Stimulated activated memory B cell treated with anti-CD40 and anti-IgM and Interleukin-4, amounts not matched to agents 10 μg/mL and 1 μg/mL and 100 μg/mL, for 72 hours (primary cell): Measurements from ENCODE around the gene ADARB1.

Source experiments
- ATAC-seq: fragments of 150-1000 bp; cut with Tn5 transposase; 2 replicates; pipeline ENCODE4 v1.10.0; 2021
- H3K27ac Mint-ChIP-seq: one replicate; pipeline ENCODE4 v1.8.0; 2022; ENCODE audit warnings: mild to moderate bottlenecking, mixed read lengths
- H3K27me3 Mint-ChIP-seq: one replicate; pipeline ENCODE4 v1.8.0; 2022; ENCODE audit warnings: mixed read lengths
- H3K36me3 Mint-ChIP-seq: one replicate; pipeline ENCODE4 v1.8.0; 2022; ENCODE audit warnings: mixed read lengths
- H3K4me1 Mint-ChIP-seq: one replicate; pipeline ENCODE4 v1.8.0; 2022; ENCODE audit warnings: mixed read lengths
- H3K4me3 Mint-ChIP-seq: one replicate; pipeline ENCODE4 v1.8.0; 2022; ENCODE audit warnings: mild to moderate bottlenecking, moderate library complexity, mixed read lengths
- H3K9me3 Mint-ChIP-seq: one replicate; pipeline ENCODE4 v1.8.0; 2022; ENCODE audit warnings: mixed read lengths

The ADARB1 gene

DNA sequence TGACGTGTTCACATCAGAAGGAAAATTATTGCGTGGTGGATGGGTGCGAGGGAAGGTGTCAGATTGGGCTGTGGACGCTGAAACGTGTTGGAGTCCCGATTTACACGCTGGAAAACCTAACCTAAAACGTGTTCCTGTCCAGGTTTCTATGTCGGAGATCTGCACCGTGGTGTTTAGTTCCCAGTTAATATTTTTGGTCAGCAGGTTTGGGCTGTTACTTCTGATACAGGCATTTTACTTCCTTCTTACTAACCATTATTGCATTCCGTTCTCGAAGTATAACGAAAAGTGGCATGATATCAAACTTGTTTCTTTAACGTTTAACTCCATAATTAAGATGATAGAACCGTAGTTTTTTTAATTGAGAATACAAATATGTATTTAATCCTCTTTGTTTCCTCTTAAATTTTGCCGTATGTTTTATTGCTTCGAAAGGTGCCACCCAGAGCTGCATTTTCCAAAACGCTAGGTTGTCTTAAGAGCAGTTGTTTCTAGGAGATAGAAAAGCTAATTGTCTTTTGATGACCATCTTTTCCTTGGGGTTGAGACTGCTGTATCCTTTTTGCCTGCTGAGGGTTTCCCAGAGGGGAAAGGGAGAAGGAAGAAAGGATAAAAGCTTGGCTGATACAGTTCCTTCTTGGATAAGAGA is 1.3 kb downstream of the ADARB1 start:
- Mint-ChIP-seq H3K9me3 (no peaks in the 10 kb centered on the region), H3K27me3 (no peaks in the 10 kb centered on the region), H3K4me3 (peak overlapping the region; percentile 85), H3K36me3 (peaks cover 17% of the 10 kb centered on the region), H3K27ac (peak overlapping the region; percentile 32), H3K4me1 (peaks cover 48% of the 10 kb centered on the region)
- ATAC-seq = no peak

DNA sequence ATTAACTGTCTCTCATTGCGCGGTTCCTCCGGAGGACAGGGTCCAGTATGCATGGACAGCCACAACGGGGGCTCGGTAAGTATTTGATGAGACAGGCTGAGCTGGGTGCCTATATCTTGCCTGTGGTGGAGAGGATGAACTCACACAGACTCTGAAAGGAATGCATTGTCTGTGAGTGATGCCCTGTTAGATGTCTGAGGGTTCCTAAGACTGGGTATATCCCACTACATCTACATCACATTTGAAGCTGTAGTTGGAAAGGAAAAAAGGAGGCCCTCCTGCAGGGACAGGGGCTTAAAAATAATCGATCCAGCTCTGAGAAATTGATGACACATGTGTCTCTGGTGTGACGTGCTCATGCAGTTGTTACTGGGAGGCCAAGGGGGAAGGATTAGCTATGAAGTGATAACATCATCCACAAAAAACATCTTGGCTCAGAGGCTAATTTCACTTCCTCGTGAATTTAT is 1.9 kb downstream of the ADARB1 start:
- Mint-ChIP-seq H3K27ac (no peak overlapping the region), H3K9me3 (no peaks in the 10 kb centered on the region), H3K4me3 (peak overlapping the region; percentile 85), H3K4me1 (peaks cover 48% of the 10 kb centered on the region), H3K36me3 (peaks cover 21% of the 10 kb centered on the region), H3K27me3 (no peaks in the 10 kb centered on the region)
- no peak for ATAC-seq

DNA sequence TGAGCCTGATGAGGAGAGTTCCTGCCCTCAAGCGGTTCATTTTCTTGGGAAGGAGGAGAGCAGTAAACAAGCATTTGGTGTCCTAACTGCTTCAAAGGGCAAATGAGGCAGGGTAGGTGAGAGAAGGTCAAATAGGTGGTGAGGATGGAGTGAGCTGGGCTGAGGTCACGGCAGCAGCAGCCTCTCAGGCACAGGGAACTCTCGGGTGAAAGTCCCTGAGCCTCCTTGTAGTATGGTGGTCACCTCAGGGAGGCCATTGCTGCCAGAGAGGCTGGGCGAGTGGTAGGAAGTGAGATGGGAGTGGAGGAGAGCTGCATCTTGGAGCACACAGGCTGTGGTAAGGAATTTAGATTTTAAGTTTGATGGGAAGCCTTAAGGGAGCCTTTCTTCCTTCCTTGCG is 4.0 kb downstream of the ADARB1 start:
- peaks cover 47% of the 10 kb centered on the region for H3K4me1 Mint-ChIP-seq

DNA sequence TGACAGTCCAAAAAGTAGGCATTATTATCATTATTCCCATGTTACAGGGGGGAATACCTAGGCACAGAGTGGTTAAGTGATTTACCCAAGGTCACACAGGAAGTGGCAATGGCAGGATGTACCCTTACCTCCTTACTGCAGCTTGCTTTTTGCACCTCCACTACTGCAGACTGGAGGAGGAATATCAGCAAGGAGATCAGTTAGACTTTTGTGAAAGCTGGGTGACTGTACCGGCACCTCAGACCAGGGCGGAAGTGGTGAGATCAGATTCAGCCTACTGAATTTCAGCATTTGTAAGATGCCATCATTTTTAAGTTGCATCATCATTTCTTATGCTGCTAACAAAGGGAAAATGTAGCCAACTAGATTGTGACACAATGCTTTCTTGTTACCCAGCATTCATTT is 4.5 kb downstream of the ADARB1 start:
- H3K9me3 Mint-ChIP-seq = no peaks in the 10 kb centered on the region
- peaks cover 42% of the 10 kb centered on the region for H3K4me1 Mint-ChIP-seq
- peaks cover 35% of the 10 kb centered on the region for H3K36me3 Mint-ChIP-seq
- no peak overlapping the region for H3K27ac Mint-ChIP-seq
- no peaks in the 10 kb centered on the region for H3K27me3 Mint-ChIP-seq
- no peak overlapping the region for H3K4me3 Mint-ChIP-seq
- ATAC-seq = no peak

More for the DNA sequence above, 4.0 kb downstream of the ADARB1 start:
- ATAC-seq = no peak
- Mint-ChIP-seq H3K4me3 (no peak overlapping the region), H3K27ac (no peak overlapping the region), H3K27me3 (no peaks in the 10 kb centered on the region), H3K36me3 (peaks cover 35% of the 10 kb centered on the region), H3K9me3 (no peaks in the 10 kb centered on the region)

DNA sequence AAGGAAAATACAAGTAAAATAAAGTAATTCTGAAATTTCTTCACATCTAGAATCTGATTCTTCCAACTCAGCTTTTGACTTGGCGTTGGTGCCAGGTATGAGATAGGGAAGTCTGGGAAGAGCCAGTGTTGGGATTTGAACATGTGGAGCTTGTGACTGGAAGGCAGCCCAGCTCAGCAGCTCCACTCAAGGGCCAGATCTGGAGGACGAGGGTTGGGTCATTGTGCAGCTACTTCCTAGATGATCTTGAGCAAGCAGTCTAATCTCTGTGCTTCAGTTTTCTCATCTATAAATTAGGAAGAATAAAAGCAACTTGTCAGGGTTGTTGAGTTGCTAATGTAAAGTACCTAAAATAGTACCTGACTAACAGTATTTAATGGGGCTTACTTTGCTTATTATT is 5.0 kb downstream of the ADARB1 start:
- peak overlapping the region; percentile 25 for H3K27ac Mint-ChIP-seq
- no peaks in the 10 kb centered on the region for H3K27me3 Mint-ChIP-seq
- H3K9me3 Mint-ChIP-seq = no peaks in the 10 kb centered on the region
- H3K36me3 Mint-ChIP-seq = peaks cover 35% of the 10 kb centered on the region
- no peak overlapping the region for H3K4me3 Mint-ChIP-seq
- no peak for ATAC-seq
- H3K4me1 Mint-ChIP-seq = peaks cover 42% of the 10 kb centered on the region

DNA sequence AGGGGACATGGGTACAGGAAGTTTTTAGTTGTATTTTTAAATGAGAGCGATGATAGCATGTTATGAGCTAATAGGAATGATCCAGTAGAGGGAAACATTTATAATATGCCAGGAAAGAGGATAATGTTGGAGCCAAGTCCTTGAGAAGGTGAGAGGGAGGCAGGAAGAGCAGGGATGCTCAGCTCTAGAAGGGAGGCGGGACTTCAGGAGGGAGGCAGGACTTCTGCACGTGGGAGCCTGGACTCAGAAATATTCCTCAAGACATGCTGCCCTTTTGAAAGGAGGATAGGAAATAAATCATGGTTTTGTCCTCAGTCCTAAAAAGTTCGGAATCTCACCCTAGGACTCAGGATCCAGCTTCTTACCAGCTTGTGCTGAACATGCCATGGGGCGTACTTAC is 5.9 kb downstream of the ADARB1 start:
- H3K9me3 Mint-ChIP-seq = no peaks in the 10 kb centered on the region
- H3K4me3 Mint-ChIP-seq = no peak overlapping the region
- no peak for ATAC-seq
- H3K36me3 Mint-ChIP-seq = peaks cover 39% of the 10 kb centered on the region
- no peaks in the 10 kb centered on the region for H3K27me3 Mint-ChIP-seq
- peak overlapping the region; percentile 25 for H3K27ac Mint-ChIP-seq
- peaks cover 47% of the 10 kb centered on the region for H3K4me1 Mint-ChIP-seq

DNA sequence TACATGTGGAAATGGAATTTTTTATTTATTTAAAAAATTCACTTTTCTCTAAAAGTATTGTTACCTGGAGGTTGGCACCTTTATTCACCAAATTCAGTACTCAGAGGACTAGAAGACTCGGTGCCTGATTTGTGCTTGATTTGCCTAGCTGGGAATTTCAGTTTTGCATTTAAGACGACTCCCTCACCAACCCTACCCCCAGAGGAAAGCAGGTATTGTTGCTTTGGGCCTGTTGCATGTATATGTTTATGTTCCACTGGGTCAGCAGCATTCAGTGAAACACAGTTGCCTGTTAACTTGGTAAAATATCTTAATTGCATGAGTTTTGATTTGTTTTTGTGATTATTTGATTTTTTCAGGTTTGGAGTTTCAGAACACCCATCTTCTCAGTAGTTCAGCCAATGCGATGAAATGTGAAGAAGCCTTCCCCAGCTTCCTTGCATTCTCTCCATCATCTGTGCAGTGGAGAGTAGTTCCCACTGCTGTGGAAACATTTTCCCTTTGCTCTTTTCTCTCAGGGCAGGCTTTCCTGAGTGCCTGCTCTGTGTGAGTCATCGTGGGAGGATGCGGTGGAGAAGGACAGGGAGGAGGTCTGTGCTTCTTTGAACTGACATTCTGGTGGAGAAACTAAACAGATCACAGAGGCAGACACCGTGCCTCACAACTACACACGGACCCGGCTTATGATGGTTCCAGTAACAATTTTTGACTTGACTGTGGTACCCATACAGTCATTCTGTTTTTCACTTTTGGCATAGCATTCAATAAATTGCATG is 6.4 kb downstream of the ADARB1 start:
- no peak for ATAC-seq
- no peak overlapping the region for H3K4me3 Mint-ChIP-seq
- no peaks in the 10 kb centered on the region for H3K9me3 Mint-ChIP-seq
- H3K4me1 Mint-ChIP-seq = peaks cover 45% of the 10 kb centered on the region
- peaks cover 40% of the 10 kb centered on the region for H3K36me3 Mint-ChIP-seq
- no peaks in the 10 kb centered on the region for H3K27me3 Mint-ChIP-seq
- no peak overlapping the region for H3K27ac Mint-ChIP-seq

DNA sequence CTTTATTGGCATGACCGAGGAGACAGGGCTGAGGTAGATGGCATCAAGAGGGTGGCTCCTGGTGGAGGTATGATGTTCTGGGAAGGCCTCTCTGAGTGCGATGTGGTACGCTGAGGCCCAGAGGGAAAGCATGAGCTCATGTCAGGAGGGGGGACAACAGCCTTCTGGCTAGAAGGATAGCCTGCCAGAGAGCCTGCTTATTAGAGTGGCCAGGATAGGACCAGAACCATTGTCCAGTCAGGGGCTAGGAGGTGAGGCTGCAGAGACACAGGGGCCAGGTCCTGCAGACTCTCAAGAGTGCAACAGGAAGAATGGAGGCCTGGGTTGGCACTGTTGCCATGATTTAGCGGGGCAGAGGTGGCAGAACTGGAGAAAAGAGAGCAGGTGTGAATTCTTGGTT is 7.3 kb downstream of the ADARB1 start:
- no peak for ATAC-seq
- Mint-ChIP-seq H3K4me3 (no peak overlapping the region), H3K27me3 (no peaks in the 10 kb centered on the region), H3K4me1 (peaks cover 38% of the 10 kb centered on the region), H3K9me3 (no peaks in the 10 kb centered on the region), H3K36me3 (peaks cover 40% of the 10 kb centered on the region), H3K27ac (no peak overlapping the region)

DNA sequence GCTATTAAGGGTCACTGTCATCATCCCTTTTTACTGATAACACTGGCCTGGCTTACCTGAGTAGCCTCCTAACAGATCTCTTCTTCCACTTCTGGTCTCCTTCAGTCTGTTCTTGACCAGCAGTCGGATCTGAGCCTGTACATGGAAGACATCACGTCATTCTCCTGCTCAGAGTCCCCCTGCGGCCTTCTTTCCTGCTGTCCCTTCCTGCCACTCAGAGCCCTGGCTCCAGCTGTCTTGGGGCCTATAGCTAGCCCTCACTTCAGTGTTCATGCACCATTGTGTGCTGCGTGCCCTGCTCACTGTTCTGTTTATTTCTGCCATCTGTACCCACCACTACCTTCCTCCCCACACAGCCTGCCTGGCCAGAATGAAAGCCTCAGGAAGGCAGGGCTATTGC is 8.4 kb downstream of the ADARB1 start:
- Mint-ChIP-seq H3K36me3 (peaks cover 47% of the 10 kb centered on the region), H3K27me3 (no peaks in the 10 kb centered on the region), H3K27ac (no peak overlapping the region), H3K4me3 (no peak overlapping the region), H3K4me1 (peaks cover 49% of the 10 kb centered on the region), H3K9me3 (no peaks in the 10 kb centered on the region)
- ATAC-seq = no peak

DNA sequence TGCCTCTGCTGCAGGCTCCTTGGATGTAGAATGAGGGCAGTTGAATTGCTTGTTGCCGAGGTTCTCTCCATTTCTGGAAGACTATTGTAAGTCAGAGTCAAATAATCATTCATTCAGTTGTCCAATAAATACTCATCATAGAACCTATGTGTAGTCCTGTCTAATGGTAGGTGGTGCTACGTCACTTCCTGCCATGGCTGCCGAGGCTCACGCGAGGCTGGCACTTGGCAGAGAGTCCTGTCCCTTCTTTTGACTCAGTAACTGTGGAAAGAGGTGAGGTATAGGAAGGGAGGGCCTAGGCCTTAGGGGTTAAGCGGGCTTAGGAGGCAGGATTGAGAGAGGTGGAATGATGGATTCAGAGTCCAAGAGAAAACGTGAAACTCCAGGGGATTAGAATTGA is 9.7 kb downstream of the ADARB1 start:
- Mint-ChIP-seq H3K36me3 (peaks cover 46% of the 10 kb centered on the region), H3K27ac (no peak overlapping the region), H3K4me3 (no peak overlapping the region), H3K4me1 (peaks cover 42% of the 10 kb centered on the region), H3K9me3 (no peaks in the 10 kb centered on the region), H3K27me3 (no peaks in the 10 kb centered on the region)
- no peak for ATAC-seq

DNA sequence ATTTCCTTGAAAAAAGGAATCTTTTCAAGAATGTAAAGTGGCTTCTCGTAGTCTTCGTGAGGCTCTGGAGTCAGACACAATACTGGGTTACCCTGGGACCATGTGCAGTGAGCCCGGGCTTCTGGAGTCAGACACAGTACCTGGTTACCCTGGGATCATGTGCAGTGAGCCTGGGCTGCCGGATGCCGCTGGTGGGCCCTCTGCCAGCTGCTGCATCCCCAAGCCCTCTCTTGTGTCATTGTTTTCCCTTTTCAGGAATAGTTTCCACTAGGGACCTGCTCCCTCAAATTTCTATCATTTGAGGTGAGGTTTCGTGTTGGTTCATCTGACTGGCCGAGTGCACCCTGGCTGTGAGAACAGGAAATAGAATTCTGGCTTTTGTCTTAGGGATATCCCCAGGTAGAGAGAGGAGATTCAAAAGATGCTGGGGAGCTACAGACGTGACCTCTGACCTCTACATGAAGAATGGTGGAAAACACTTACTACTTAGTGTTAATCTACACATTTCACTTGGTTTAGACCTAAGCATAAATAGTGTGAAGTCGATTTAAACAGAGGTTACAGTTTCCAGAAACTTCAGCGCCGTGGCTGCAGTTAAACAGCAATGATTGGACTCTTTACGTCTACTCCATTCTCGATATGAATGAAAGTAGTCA is 10.6 kb downstream of the ADARB1 start:
- ATAC-seq = no peak
- Mint-ChIP-seq H3K27ac (no peak overlapping the region), H3K4me3 (no peak overlapping the region), H3K27me3 (no peaks in the 10 kb centered on the region), H3K4me1 (peaks cover 33% of the 10 kb centered on the region), H3K36me3 (peaks cover 39% of the 10 kb centered on the region), H3K9me3 (no peaks in the 10 kb centered on the region)

DNA sequence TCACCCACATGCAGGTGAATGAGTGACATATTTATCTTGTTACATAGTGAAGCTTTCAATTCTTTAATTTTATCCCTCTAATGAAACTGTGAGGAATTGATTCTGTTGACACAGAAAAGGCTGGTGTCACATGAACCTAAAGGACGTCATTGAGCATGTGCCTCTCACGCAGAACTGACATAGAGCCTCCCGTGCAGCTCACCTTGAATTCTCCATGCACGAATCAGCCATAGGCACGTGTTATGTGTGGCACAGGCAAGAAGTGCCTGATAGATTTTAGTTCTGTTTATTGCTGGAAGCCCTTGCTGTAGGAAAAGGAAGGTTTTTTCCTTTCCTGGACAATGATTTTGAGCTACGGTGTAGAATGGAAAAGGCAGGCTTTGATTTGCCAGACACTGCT is 11.3 kb downstream of the ADARB1 start:
- no peaks in the 10 kb centered on the region for H3K9me3 Mint-ChIP-seq
- no peak overlapping the region for H3K27ac Mint-ChIP-seq
- no peak for ATAC-seq
- peaks cover 35% of the 10 kb centered on the region for H3K36me3 Mint-ChIP-seq
- no peak overlapping the region for H3K4me3 Mint-ChIP-seq
- H3K4me1 Mint-ChIP-seq = peaks cover 30% of the 10 kb centered on the region
- H3K27me3 Mint-ChIP-seq = no peaks in the 10 kb centered on the region

DNA sequence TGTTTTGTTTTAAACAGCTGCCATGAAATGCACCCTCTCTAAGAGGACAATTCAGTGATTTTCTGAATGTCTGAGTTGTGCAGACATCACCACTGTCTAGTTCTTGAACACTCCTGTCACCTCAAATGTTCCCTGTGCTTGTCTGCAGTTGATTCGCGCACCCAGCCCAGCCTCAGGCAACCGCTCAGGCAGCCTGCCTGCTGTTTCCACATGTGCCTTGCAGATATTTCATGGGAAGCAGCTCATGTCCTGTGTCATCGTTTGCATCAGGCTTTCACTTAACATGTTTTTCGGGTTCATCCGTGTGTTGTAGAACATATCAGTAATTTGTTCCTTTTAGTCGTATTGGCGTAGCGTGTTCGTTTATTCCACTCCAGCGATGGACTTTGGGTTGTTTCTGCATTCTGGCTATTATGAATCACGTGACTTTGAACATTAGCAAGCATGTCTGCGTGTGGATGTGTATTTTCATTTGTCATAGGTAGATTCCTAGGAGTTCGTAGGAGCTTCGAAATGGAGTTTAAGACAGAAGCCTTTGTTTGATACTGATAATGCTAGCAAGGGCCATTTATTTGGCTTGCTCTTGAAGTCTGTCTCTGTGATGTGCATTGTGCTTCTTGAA is 12.1 kb downstream of the ADARB1 start:
- Mint-ChIP-seq H3K4me3 (no peak overlapping the region), H3K9me3 (no peaks in the 10 kb centered on the region), H3K27ac (no peak overlapping the region), H3K36me3 (peaks cover 29% of the 10 kb centered on the region), H3K27me3 (no peaks in the 10 kb centered on the region), H3K4me1 (peaks cover 37% of the 10 kb centered on the region)
- no peak for ATAC-seq

DNA sequence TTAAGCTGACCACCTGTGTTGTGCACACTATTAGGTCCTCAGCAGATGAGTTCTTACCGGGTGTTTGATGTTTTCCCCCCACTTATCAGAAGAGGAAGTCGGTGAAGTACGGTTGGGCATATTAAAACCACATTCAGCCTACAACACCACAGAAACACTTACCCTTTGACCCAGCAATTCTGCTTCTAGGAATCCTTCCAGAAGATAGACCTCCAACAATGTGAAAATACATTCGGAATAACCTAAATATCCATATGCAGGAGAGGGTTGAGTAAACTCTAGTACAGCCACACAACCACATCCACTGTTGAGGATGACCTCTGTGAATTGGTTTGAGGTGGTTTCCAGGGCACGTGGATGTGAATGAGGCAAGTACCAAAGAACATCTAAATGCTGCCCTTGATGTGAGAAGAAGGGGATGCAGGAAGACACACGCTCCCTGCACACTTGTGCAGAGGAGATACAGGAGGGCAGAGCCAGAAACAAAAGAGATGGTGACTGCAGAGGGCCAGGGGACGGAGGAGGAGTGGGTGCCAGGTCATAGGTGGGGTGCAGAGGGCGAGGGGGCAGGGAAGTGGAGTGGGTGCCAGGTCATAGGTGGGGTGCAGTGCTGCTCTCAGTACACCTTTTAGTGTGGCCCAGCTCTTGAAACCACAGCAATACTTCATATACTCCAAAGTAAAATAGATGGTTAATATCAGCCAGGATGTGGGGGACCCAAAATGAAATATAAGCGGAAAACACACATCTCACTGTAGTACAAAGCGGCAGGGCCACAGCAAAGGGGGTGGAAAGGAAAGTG is 12.8 kb downstream of the ADARB1 start:
- Mint-ChIP-seq H3K27me3 (no peaks in the 10 kb centered on the region), H3K4me1 (peaks cover 45% of the 10 kb centered on the region), H3K4me3 (no peak overlapping the region), H3K36me3 (peaks cover 24% of the 10 kb centered on the region), H3K9me3 (no peaks in the 10 kb centered on the region), H3K27ac (no peak overlapping the region)
- ATAC-seq = peak; percentile 60

DNA sequence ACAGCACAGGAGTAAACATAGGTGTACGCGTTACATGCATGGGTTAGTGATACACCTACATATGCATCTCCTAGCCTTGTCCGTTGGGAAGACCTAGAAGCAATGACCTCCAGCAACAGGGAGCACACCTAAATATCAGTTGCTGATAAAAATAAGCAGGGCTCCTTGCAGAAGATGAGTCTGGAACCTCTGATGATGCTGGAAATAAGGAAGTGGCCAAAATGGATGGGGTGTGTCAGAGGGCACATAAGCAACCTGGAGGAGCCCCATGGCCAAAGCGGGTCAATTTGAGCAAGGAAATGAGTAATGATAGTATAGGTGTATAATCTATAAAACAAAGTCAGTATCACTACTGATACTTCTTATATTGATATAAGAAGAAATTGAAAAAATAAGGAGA is 13.7 kb downstream of the ADARB1 start:
- peaks cover 45% of the 10 kb centered on the region for H3K4me1 Mint-ChIP-seq

More for the DNA sequence above, 13.7 kb downstream of the ADARB1 start:
- ATAC-seq = no peak
- peaks cover 17% of the 10 kb centered on the region for H3K36me3 Mint-ChIP-seq
- no peak overlapping the region for H3K4me3 Mint-ChIP-seq
- H3K9me3 Mint-ChIP-seq = no peaks in the 10 kb centered on the region
- no peaks in the 10 kb centered on the region for H3K27me3 Mint-ChIP-seq
- H3K27ac Mint-ChIP-seq = no peak overlapping the region
